ENCODE results near the gene C2orf42. TPM values are rescaled to one million over a fixed set of nuclear protein-coding genes. Genes with fewer than 3 reads are reported as not detected.
A peak's percentile ranks its signal among the peaks of the same experiment; 100 is the strongest.
"Not testable (repeated sequence)": the region's sequence is repeated elsewhere in the genome, so short reads cannot be mapped to it uniquely, and the experiment has no call there.

The C2orf42 gene
- total and polyA plus RNA-seq, 4 experiments from 2014 or later, result 22.4 to 47.9 (median 31.6) TPM

DNA sequence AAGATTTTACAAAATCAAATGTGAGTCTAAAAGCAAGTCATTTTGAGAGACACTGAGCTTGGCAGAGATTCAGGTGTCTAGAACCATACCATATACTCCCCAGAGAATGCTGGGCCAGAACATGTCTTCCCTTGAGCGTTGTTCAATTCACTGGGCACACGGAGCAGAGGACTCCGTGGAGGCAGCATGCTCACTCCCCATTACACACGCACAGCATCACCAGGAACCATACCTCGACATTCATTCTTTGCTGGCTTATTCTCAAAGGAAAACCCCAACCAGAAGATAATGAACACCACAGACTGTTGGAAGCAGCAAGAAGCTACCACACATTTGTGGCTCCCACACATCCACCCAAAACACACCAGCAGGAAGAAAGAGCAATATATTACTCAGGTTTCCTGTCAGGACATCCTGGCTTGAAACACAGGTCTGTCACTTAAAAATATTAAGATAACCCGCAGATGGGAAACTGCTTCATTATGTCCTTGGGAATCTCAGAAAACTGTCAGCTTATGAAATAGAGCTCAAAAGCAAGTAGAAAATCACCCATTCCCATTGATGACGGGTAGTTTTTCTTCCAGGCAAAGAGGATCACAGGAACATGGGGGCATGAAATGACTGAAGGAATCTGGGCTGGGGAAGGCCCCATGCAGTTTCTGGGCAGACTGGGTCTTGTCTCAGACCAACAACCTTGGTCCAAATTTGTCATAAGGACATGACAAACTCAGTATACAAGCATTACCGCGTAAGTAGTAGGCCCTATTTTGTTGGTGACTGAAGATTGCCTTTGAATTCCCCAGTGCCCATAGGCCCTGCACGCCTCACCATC, 57.1 kb downstream of the C2orf42 start:
- no peaks in the 10 kb centered on the region for H3K36me3 Mint-ChIP-seq
- H3K27ac ChIP-seq (ENCODE audit: low read depth, low read length), result peak overlapping the region; percentile 83
- ChIA-PET CTCF (ENCODE audit: partially characterized antibody) (interaction anchor here (1.0 to 8.7 kb wide), 15 partner anchors 9 to 222 kb away, joined by 3 to 101 read pairs (median 4); no protein-coding TSS in a partner anchor), POLR2A (ENCODE audit: partially characterized antibody) (interaction anchor here (1.2 to 25.9 kb wide), 14 partner anchors 9 to 488 kb away, joined by 3 to 2231 read pairs (median 12); partner anchors contain the start of genes C2orf42, MXD1 and PCBP1)
- H3K4me1 ChIP-seq (ENCODE audit: insufficient read depth, low read length), result peaks cover 89% of the 10 kb centered on the region
- no peaks in the 10 kb centered on the region for H3K9me3 Mint-ChIP-seq
- no peaks in the 10 kb centered on the region for H3K27me3 ChIP-seq (ENCODE audit: insufficient read depth, low read length)
- H3K4me3 ChIP-seq (ENCODE audit: low read length in 2 of 2), result peak overlapping the region in 1 of 2 donors; percentile 55
- H3K27me3 Mint-ChIP-seq, result no peaks in the 10 kb centered on the region
- intact Hi-C loops (cut with micrococcal nuclease), result loop anchor here (2.0 kb wide), 1 partner anchor 47 kb away; the partner anchor contains the start of gene PCBP1
- no peaks in the 10 kb centered on the region for H3K36me3 ChIP-seq (ENCODE audit: insufficient read depth, low read length)
- peak overlapping the region; percentile 92 to 100 (median 97) for H3K27ac Mint-ChIP-seq
- peaks cover 55 to 89% (median 66%) of the 10 kb centered on the region in 4 donors for H3K4me1 Mint-ChIP-seq
- peak in 4 of 5 donors; percentile 28 to 81 (median 48) for DNase-seq
- H3K4me3 Mint-ChIP-seq, result peak overlapping the region; percentile 69 to 92 (median 86)
- H3K9me3 ChIP-seq (ENCODE audit: control insufficient read depth in 1 of 2, low read length in 2 of 2), result no peaks in the 10 kb centered on the region

DNA sequence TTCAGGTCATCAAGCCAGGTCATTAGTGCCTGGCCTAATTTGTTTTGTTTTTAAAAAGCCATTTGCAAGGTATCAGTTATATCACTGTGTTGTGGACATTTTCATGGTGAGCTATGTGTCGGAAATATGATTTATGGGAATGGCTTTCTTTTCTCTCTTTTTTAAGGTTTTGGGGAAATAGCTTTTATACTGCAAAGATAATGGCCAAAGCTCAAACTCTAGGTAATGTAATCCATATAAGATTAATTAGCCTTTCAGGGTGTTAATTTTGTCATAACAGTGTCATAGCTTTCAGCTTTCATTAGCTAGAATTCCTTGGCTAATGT, 57.7 kb downstream of the C2orf42 start:
- H3K9me3 ChIP-seq (ENCODE audit: control insufficient read depth in 1 of 2, low read length in 2 of 2), result no peaks in the 10 kb centered on the region
- H3K36me3 Mint-ChIP-seq, result no peaks in the 10 kb centered on the region
- H3K36me3 ChIP-seq (ENCODE audit: insufficient read depth, low read length), result no peaks in the 10 kb centered on the region
- H3K4me3 ChIP-seq (ENCODE audit: low read length in 2 of 2), result peak overlapping the region; percentile 24 to 55
- ChIA-PET POLR2A (ENCODE audit: partially characterized antibody) (interaction anchor here (1.2 to 25.9 kb wide), 12 partner anchors 9 to 488 kb away, joined by 3 to 2231 read pairs (median 12); partner anchors contain the start of genes C2orf42, MXD1 and PCBP1), CTCF (ENCODE audit: partially characterized antibody) (interaction anchor here (1.0 to 8.7 kb wide), 14 partner anchors 8 to 219 kb away, joined by 3 to 101 read pairs (median 4); partner anchors contain the start of gene MXD1)
- H3K27me3 ChIP-seq (ENCODE audit: insufficient read depth, low read length), result no peaks in the 10 kb centered on the region
- no peaks in the 10 kb centered on the region for H3K27me3 Mint-ChIP-seq
- H3K27ac Mint-ChIP-seq, result peak overlapping the region; percentile 92 to 100 (median 97)
- peak overlapping the region; percentile 83 for H3K27ac ChIP-seq (ENCODE audit: low read depth, low read length)
- H3K4me1 Mint-ChIP-seq, result peaks cover 55 to 88% (median 66%) of the 10 kb centered on the region in 4 donors
- intact Hi-C loops (cut with micrococcal nuclease), result loop anchor here (2.0 kb wide), 1 partner anchor 46 kb away; the partner anchor contains the start of gene PCBP1
- H3K4me1 ChIP-seq (ENCODE audit: insufficient read depth, low read length), result peaks cover 87% of the 10 kb centered on the region
- H3K9me3 Mint-ChIP-seq, result no peaks in the 10 kb centered on the region
- peak overlapping the region in 7 of 8 donors; percentile 84 to 92 (median 87) for H3K4me3 Mint-ChIP-seq
- no peak for DNase-seq

DNA sequence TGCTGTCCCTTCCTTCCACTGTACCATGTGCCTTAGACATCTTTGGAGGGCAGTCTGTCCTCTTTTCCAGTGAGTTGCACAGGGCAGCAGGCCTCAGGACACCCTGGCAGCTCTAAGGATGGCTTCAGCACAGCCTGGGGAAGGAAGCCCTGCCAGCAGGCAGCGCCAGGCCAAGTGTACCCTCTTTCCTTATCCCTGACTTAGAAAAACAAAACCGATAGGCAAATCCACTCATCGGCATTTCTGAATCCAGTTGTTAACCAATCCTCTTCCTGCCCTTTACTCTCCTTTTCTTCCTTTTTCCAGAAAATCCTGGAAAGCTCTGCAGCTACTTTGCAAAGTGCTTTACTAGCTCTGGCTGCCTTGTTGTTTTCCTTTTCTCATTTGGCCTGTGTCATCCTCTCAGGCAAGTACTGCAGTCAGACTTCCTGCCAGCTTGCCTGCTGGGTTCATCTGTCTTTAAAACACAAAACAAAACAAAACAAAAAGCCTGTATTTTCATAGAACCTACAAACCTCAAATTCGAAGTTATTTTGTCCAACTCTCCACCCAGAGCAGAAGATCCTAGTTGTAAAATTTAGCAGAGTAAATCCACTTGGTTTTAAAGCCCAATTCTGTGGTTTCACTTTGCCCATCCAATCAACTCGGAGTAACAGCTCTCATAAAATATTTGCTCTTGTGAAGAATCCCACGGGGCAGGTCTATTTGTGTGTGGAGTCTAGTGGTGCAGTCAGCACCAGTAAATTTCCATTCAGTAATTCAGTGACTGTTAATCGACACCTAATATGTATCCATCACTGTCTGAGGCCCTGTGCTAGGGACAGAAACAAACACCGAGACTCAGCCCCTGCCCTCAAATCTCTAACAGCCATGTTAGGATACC, 58.3 kb downstream of the C2orf42 start:
- Histone ChIP-seq H3K4me3 (ENCODE audit: low read length in 2 of 2) (peak overlapping the region; percentile 24 to 55), H3K36me3 (ENCODE audit: insufficient read depth, low read length) (no peaks in the 10 kb centered on the region), H3K27me3 (ENCODE audit: insufficient read depth, low read length) (no peaks in the 10 kb centered on the region), H3K9me3 (ENCODE audit: control insufficient read depth in 1 of 2, low read length in 2 of 2) (no peaks in the 10 kb centered on the region), H3K27ac (ENCODE audit: low read depth, low read length) (peak overlapping the region; percentile 83), H3K4me1 (ENCODE audit: insufficient read depth, low read length) (peaks cover 87% of the 10 kb centered on the region)
- Mint-ChIP-seq H3K27me3 (no peaks in the 10 kb centered on the region), H3K9me3 (no peaks in the 10 kb centered on the region), H3K36me3 (no peaks in the 10 kb centered on the region), H3K4me1 (peaks cover 54 to 88% (median 66%) of the 10 kb centered on the region in 4 donors), H3K27ac (peak overlapping the region; percentile 92 to 100 (median 97)), H3K4me3 (peak overlapping the region; percentile 81 to 92 (median 86))
- ChIA-PET CTCF (ENCODE audit: partially characterized antibody) (interaction anchor here (0.9 to 8.7 kb wide), 15 partner anchors 8 to 218 kb away, joined by 3 to 101 read pairs (median 5); partner anchors contain the start of gene MXD1), POLR2A (ENCODE audit: partially characterized antibody) (interaction anchor here (0.9 to 25.9 kb wide), 16 partner anchors 8 to 487 kb away, joined by 3 to 2231 read pairs (median 5); partner anchors contain the start of genes C2orf42, MXD1, PCBP1 and SNRNP27)
- peak; percentile 52 to 72 (median 63) for DNase-seq
- intact Hi-C loops (cut with micrococcal nuclease), result loop anchor here (1.0 to 2.0 kb wide), 4 partner anchors 8 to 46 kb away; partner anchors contain the start of gene PCBP1

DNA sequence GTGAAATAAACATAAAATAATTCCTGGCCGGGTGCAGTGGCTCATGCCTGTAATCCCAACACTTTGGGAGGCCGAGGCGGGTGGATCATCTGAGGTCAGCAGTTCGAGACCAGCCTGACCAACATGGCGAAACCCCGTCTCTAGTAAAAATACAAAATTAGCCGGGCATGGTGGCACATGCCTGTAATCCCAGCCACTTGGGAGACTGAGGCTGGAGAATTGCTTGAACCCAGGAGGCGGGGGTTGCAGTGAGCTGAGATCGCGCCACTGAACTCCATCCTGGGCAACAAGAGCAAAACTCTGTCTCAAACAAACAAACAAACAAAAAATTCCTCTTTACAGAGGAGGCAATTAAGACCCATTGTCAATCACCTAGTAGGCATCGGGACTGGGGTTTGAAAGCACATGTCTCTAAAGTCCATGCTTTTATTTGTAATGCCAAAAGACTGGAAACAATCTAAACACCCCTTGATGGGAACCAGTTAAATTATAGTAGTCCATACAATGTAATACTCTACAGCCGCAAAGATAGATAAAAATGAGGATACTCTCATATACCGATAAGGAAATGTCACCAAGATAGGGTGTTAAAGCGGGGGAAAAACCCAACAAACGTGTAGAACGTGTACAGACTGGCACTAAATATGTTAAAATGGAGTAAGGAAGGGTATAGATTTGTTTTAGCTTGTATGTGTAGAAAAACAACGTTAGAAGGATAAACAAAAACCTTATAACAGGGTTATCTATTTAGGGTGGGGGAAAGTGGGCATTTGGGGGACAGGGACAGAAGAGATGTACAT, 59.3 kb downstream of the C2orf42 start:
- Histone ChIP-seq H3K4me1 (ENCODE audit: insufficient read depth, low read length) (peaks cover 87% of the 10 kb centered on the region), H3K27ac (ENCODE audit: low read depth, low read length) (peak overlapping the region; percentile 83), H3K4me3 (ENCODE audit: low read length in 2 of 2) (peak overlapping the region in 1 of 2 donors; percentile 55)
- H3K36me3 ChIP-seq (ENCODE audit: insufficient read depth, low read length); DNase-seq; H3K9me3 Mint-ChIP-seq; H3K27me3 Mint-ChIP-seq; H3K9me3 ChIP-seq (ENCODE audit: control insufficient read depth in 1 of 2, low read length in 2 of 2); H3K36me3 Mint-ChIP-seq; H3K27me3 ChIP-seq (ENCODE audit: insufficient read depth, low read length): not testable (repeated sequence)
- H3K27ac Mint-ChIP-seq, result peak overlapping the region; percentile 90 to 100 (median 97)
- CTCF ChIA-PET (ENCODE audit: partially characterized antibody), result interaction anchor here (1.3 to 8.7 kb wide), 9 partner anchors 7 to 217 kb away, joined by 4 to 101 read pairs (median 7); partner anchors contain the start of gene MXD1
- intact Hi-C loops (cut with micrococcal nuclease), result loop anchor here (1.0 to 2.0 kb wide), 4 partner anchors 7 to 45 kb away; partner anchors contain the start of gene PCBP1
- peaks cover 54 to 89% (median 68%) of the 10 kb centered on the region in 4 donors for H3K4me1 Mint-ChIP-seq
- POLR2A ChIA-PET (ENCODE audit: partially characterized antibody), result interaction anchor here (0.9 to 25.9 kb wide), 10 partner anchors 7 to 239 kb away, joined by 3 to 2231 read pairs (median 38); partner anchors contain the start of genes MXD1, PCBP1 and SNRNP27
- H3K4me3 Mint-ChIP-seq, result peak overlapping the region; percentile 66 to 92 (median 84)

DNA sequence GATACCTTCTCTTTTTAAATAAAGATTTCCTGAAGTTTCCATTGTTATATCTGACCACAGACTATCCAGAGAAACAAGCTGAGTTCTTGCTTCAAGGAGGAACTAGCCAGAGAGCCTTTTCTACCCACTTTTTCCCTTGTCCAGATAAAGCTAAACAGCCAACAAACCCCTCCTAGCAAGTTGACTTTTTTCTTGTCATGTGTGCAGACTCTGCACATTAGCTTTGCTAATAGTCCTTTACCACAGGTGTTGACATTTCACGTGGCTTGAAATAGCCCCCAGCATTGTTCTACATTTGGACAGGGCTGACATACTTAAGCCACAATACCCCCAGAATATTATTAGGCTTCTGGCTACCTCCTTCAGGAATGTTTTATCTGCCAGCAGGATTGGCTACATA, 62.8 kb downstream of the C2orf42 start:
- Histone ChIP-seq H3K27me3 (ENCODE audit: insufficient read depth, low read length) (no peaks in the 10 kb centered on the region), H3K4me3 (ENCODE audit: low read length in 2 of 2) (no peak overlapping the region), H3K36me3 (ENCODE audit: insufficient read depth, low read length) (no peaks in the 10 kb centered on the region), H3K9me3 (ENCODE audit: control insufficient read depth in 1 of 2, low read length in 2 of 2) (no peaks in the 10 kb centered on the region), H3K4me1 (ENCODE audit: insufficient read depth, low read length) (peaks cover 82% of the 10 kb centered on the region), H3K27ac (ENCODE audit: low read depth, low read length) (peak overlapping the region; percentile 16)
- H3K27ac Mint-ChIP-seq, result peak overlapping the region in 6 of 7 donors; percentile 32 to 99 (median 78)
- CTCF ChIA-PET (ENCODE audit: partially characterized antibody), result interaction anchor here (0.7 to 6.2 kb wide), 3 partner anchors 8 to 40 kb away, joined by 3 to 101 read pairs (median 8); no protein-coding TSS in a partner anchor
- peak overlapping the region in 4 of 8 donors; percentile 21 to 53 (median 40) for H3K4me3 Mint-ChIP-seq
- peaks cover 0 to 3% of the 10 kb centered on the region in 2 donors for H3K27me3 Mint-ChIP-seq
- no peak for DNase-seq
- peaks cover 47 to 89% (median 66%) of the 10 kb centered on the region in 4 donors for H3K4me1 Mint-ChIP-seq
- H3K36me3 Mint-ChIP-seq, result peaks cover 0 to 16% of the 10 kb centered on the region in 2 donors
- POLR2A ChIA-PET (ENCODE audit: partially characterized antibody), result interaction anchor here (0.9 to 25.9 kb wide), 5 partner anchors 10 to 484 kb away, joined by 3 to 2231 read pairs (median 241); partner anchors contain the start of genes AAK1, PCBP1 and SNRPG
- peaks cover 0 to 5% (median 0%) of the 10 kb centered on the region in 8 donors for H3K9me3 Mint-ChIP-seq
- intact Hi-C loops (cut with micrococcal nuclease), result no loop called here
